NCI-H2107 (cell line): ENCODE data around the gene IQSEC1.

Experiments used
- DNase-seq: peaks from one replicate; lab custom pipeline; 2025; lab: John Stamatoyannopoulos, UW

The IQSEC1 gene

GRCh38 chr3:12934431-12934830 lies 138.8 kb downstream of the IQSEC1 start:
- no peak for DNase-seq

GRCh38 chr3:12933901-12934300 lies 139.3 kb downstream of the IQSEC1 start:
- no peak for DNase-seq

GRCh38 chr3:12932754-12933153 lies 140.5 kb downstream of the IQSEC1 start:
- no peak for DNase-seq

GRCh38 chr3:12932347-12932746 lies 140.9 kb downstream of the IQSEC1 start:
- no peak for DNase-seq

GRCh38 chr3:12931273-12931905 lies 141.8 kb downstream of the IQSEC1 start:
- no peak for DNase-seq

GRCh38 chr3:12929801-12930200 lies 143.4 kb downstream of the IQSEC1 start:
- no peak for DNase-seq

GRCh38 chr3:12926660-12927059 lies 146.6 kb downstream of the IQSEC1 start:
- DNase-seq, result no peak

- DNase-seq, result no peak
These were observed 147.6 kb downstream of the IQSEC1 start for GRCh38 chr3:12925648-12926047.

- no peak for DNase-seq
These were observed 148.8 kb downstream of the IQSEC1 start for GRCh38 chr3:12924437-12924836.

- DNase-seq, result no peak
These were observed 150.3 kb downstream of the IQSEC1 start for GRCh38 chr3:12922881-12923431.

GRCh38 chr3:12922306-12922705 lies 150.9 kb downstream of the IQSEC1 start:
- DNase-seq, result no peak

GRCh38 chr3:12921736-12922135 lies 151.5 kb downstream of the IQSEC1 start:
- DNase-seq, result no peak

- no peak for DNase-seq
These were observed 152.3 kb downstream of the IQSEC1 start for GRCh38 chr3:12920967-12921366.

GRCh38 chr3:12919205-12919604 lies 154.0 kb downstream of the IQSEC1 start:
- no peak for DNase-seq

GRCh38 chr3:12918231-12918630 lies 155.0 kb downstream of the IQSEC1 start:
- DNase-seq, result no peak

- no peak for DNase-seq
These were observed 157.1 kb downstream of the IQSEC1 start for GRCh38 chr3:12916159-12916558.

GRCh38 chr3:12914088-12914487 lies 159.1 kb downstream of the IQSEC1 start:
- no peak for DNase-seq

- DNase-seq, result no peak
These were observed 161.3 kb downstream of the IQSEC1 start for GRCh38 chr3:12911881-12912415.

- no peak for DNase-seq
These were observed 162.7 kb downstream of the IQSEC1 start for GRCh38 chr3:12910356-12911099.

GRCh38 chr3:12909710-12910109 lies 163.5 kb downstream of the IQSEC1 start:
- no peak for DNase-seq

- no peak for DNase-seq
These were observed 164.4 kb downstream of the IQSEC1 start for GRCh38 chr3:12908859-12909258.

- DNase-seq, result no peak
These were observed 165.0 kb downstream of the IQSEC1 start for GRCh38 chr3:12908136-12908730.

GRCh38 chr3:12907729-12908128 lies 165.5 kb downstream of the IQSEC1 start:
- no peak for DNase-seq
